GM19035 (cell line): ENCODE data around the gene PLAAT1.

Experiments used
- ATAC-seq: cut with Tn5 transposase; IDR thresholded peaks from one replicate; pipeline ENCODE4 v1.9.1; 2021; ENCODE audit not compliant: unreplicated experiment

PLAAT1 gene

DNA sequence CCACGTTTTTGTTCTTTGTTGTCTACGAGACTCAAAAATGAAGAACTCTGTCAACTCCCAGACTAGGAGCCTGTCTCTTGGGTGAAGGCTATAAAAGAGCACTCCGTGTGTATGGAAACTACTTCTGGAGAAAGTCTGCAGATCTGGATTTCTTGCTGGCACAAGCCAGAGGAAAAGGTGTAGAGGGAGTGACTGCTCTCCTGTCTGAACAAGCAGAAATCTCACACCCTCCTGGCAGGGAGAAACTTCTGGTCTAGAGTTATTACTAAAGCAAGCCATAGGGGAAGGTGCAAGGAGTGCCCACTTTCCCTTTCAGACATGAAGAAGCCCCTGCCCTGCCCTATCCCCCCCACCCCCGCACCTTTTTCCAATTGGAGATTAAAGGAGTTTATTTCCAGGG is 9.5 kb downstream of the PLAAT1 start:
- no peak for ATAC-seq

DNA sequence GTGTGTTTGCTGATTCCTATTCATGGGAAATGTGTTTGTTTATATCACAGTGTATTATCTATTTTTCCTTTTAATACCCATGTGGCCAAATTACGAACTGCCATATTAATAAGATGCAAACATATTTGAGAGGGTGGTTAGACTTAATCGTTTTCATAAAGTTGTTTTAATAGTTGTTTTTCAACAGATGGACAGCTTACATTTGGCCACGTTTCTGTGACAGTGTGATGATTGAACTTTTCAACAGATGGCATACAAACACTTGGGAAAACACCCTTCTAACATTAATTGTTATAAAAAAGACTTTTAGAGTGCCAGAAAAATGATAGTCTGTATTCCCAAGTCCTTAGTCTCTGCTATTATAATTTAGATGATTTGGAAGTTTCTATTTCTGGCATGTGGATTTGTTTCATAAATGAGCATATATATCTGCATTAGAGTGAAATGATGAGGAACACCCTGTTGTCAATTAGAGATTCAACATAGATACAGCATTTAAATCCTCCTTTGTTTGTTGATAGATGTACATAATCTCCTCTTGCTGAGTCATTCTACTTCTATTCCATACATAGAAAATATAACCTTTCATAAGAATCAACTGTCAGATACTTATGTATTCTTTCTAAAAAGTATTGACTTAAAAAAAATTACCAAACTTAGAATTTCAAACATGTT is 13.1 kb downstream of the PLAAT1 start:
- no peak for ATAC-seq

DNA sequence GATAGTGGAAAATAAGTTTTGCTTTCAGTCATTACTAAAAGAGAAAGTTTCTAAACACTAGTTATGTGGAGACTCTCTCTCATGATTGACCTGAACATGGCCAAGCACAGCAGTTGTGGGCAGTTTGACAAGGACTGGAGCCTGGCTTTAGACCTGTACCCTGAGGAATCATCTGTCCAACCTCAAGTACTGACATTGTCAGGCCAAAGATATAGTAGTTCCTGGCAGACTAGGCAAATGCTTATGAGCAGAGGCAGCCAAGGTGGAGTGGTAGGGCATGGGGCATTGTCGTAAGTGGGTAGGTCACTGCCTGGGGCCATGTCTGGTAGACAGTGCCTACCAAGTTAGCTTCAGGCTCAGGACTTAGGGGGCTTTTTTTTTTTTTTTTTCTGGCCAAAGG is 20.9 kb downstream of the PLAAT1 start:
- no peak for ATAC-seq

DNA sequence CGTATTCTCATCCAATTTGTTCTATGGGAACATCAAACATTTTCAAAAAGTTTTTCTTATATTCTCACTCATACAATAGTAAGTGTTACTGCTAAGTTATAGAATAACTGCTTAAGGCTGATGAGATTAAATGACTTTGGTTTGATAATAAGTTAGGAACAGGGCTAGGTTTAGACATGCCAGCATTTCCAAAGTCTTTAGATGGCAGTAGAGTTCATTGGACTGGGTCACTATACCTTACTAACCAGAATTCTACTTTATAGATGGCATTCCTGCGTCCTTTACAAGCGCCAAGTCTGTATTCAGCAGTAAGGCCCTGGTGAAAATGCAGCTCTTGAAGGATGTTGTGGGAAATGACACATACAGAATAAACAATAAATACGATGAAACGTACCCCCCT is 21.7 kb downstream of the PLAAT1 start:
- no peak for ATAC-seq

DNA sequence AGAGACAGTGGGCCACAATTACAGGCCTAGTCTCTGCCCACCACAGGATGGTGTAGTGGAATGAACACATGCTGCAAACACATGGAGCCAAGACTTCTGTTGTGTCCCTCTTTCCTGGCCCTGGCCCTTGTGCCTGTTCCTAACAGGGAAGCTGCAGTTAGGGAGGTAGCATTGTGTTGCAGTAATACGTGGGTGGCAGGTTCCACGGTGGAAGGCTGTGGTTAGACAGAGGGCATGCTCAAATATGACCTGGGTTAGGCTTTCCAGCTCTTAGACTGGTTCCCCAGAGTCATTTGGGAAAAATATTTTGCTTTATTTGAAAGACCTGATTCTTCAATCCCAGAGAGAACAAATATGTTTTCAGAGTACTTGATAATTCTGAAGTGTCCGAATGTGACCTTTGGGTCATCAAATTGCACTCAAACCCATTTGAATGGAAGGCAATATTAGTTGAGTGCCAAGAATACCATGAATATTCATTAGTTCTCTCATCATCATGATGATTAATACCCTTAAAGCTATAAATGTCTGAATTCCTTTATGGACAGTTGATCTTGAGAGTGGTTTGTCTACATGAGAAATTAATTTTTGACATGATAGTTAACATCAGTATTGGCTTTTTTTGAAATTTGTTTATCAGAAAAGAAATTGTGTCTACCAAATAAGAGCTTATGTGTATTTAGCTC is 28.5 kb downstream of the PLAAT1 start:
- no peak for ATAC-seq

DNA sequence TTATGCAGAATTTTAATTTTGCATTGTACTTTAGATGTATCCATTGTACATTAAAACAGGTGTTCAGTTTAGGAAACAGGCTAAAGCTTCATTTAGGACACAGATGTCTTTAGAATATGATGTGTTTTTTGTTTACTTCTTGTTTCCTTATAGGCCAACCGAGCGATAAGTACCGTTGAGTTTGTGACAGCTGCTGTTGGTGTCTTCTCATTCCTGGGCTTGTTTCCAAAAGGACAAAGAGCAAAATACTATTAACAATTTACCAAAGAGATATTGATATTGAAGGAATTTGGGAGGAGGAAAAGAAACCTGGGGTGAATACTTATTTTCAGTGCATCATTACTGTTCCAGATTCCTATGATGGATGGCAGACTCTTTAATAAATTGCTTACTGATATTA is 29.4 kb downstream of the PLAAT1 start:
- no peak for ATAC-seq

DNA sequence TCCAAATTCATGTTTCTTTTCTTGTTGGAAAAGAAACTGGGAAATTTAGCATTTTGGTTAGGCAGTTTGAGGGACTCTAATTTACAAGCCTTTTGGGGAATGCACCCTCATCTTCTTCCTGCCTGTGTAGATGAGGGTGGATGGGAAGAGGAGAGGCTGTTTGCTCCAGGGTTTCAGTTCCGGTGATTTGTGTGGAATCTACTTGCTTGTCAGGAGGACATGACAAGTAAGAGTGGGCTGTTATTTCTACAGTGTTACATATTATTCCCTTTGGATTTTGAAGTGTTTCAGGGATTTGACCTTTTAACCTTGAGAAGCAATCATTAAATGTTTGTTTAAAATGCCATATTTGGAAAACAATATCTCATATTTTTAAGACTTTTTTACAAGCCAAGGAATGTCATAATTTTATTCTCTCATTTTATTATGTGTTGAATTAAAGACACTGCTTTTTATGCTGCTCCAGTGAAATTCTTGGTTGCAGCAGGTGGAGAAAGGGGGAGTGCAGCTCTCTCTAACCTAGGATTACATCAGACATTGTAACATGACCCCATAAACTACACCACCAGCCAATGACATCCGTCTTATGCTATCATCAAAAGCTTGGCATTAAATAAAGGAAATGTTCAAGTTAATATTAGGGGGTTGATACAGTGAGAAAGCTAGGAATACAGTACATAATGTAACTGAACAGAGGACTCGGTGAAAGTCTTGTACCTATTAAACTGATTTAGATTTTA is 30.2 kb downstream of the PLAAT1 start:
- no peak for ATAC-seq

DNA sequence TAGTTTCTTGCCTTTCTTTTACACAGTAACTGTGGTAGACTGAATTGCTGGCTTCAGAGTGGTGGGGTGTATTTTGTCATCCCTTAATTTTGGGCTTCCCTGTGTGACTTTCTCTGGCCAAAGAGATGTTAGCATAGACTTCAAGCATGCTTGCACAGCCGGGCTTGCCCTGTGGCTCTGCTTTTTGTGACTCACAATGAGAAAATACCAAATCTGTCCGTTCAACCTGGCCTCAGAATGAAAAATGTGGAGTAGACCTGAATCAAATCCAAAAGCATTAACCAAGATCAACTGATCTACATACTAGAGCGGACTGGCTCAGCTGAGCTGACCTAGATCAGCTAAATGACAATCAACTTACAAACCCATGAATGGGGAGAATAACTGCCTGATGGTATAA is 51.4 kb downstream of the PLAAT1 start:
- ATAC-seq: no peak

DNA sequence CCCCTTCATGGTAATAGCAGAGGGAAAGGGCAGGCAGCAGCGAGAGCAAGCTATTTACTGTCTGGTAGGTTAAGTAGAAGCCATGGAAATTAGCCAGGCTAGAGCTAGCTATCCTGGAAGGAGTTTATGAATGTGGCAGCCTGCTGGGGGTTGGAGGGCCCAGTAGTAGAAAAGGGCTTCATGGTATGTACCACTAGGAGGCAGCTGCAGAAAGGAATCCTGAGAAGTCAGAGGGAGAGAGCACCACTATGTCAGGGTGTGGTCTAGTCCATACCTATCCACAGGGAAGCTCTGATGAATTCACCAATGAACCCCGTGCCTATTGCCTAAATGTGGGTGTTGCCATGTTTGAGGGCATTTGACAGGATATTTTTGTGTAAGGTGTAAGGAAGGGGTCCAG is 55.0 kb downstream of the PLAAT1 start:
- no peak for ATAC-seq

DNA sequence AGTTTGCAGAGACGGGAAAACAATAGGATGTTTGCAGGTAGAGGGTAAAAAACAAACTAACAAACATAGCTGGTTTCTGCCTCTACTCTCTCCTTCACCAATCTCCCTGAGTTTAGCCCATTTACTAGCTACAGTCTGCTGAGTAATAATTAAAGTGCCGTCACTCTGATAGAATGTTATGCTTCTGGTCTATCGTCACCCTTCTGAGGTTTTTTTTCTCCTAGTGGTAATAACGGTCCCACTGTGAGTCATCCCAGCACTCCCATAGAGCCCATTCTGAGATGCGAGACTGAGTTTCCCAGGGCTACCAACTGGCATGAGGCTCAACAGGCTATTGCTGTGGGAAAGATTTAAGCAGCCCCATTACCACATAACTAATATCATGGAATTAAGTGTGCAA is 56.4 kb downstream of the PLAAT1 start:
- ATAC-seq: no peak

DNA sequence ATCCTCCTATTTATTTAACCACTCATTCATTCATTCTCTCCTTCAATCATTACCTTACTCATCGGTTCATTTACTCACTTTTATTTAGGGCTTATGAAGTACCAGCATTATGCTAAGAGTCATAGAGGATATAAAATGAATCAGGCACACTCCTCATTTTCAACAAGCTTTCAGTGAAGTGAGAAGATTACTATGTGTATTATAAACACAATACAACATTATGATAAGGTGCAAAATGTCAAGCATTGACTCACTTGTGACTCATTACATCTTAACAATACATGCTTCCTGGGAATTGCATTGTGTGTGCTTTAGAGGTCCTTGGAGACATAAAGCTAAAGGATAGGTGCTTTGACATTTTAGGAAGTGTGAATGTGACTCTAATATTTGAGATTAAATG is 60.4 kb downstream of the PLAAT1 start:
- ATAC-seq: no peak

DNA sequence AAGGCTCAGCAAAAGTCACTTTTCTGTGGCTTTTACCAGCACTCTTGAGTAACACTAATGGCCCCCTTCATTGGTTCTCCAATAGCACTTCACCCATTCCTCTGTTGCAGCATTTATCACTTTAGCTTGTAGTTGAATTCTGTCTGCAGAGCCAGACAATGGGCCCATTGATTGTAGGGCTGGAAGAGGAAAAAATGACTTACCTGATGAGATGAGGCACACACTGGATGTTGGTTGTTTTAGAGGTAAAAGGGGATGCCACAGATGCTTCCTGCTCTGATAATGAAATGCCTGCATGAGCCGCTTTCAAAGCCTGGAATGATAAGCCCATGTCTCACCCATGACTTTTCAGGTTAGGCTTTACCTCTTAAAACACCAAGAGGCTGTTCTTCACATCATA is 64.3 kb downstream of the PLAAT1 start:
- no peak for ATAC-seq

DNA sequence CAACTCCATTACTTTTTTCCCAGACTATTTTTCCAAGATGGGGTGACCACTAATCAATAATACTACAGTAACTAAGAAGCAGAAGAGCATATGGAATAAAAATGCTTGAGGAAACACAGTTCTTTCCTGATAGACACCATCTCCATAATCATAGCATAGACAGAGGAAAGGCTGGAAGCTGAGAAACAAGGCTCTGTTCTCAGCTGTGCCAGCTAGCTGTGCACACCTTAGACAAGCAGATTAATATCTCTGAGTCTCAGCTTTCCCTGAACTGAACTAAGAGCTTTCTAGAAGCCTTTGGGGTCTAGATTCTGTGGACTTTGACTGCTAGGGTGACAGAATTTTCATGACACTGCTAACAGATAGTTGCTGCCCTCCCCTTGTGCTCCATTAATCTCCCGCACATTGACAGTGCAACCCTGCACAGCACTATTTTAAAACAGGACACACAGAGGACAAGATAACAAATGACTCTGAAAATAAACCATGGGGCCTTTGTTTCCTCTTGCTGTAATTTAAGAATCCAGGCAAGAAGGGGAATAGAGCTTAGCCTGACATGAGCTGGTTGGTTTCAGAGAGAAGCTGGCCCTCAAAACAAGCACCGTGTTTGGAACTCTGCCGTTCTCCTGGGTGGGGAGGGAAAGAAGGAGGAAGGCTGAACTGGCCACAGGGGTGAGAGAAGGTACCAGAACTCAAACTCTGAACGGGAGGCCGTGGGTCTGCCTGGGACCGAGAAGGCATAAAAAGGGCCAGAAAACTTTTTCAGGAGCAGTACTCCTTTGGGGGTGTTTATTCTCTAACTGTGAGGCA is 70.1 kb downstream of the PLAAT1 start:
- ATAC-seq: no peak

DNA sequence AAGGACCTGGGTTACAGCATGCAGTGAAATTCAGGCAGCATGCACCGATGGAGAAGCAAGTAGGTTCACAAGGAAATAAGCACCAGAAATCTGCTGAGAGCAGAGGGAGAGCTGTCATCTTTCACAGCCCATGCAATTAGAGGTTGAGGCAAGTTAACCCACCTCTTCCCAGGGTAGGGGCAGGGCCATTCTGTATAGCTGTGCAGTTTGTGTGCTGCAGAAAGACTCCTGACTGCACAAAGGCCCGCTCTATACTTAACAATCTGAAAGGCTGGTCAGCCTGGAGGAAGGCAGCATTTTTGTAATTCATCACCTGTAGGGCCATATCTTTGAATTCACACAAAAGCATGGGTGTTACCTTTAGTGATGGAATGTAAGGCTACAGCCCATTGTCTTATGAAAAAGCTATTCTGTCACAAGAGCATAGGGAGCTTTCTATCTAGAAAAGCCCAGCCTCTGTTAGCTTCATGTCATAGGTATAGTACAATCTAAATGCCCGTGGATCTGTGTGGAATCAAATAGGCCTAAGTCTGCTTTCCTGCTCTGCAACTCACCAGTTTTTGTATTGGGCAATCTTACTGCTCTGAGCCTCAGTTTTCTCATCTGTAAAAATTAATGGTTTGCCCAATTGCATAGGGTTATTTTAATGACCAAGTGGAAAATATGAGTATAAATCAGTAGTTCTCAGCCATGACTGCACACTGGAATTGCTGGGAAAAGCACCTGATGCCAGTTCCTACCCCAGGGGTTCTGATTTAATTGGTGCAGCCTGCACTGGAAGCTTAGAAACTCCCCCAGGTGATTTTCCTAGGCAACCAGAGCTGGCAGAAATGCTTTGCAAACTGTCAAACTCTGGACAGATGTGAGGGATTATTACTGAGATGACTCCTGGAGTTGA is 72.3 kb downstream of the PLAAT1 start:
- no peak for ATAC-seq

DNA sequence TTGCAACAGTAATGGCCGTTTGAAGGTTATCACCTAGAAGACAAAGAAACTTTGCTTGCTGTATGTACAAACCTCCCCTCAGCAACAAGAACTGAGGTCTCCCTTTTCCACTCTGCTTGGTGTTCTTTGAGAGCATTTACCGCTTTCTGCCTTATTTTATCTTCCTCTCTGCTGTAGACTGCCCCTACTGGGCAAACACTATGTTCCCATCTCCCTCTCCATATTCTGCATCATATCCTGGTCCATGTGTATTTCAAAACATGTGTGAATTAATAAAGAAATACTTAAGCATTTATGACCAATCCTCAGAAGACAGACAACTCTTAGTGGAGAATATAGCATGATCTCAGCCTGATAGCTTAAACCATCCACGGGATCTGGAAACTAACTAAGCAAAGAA is 73.1 kb downstream of the PLAAT1 start:
- ATAC-seq: no peak

DNA sequence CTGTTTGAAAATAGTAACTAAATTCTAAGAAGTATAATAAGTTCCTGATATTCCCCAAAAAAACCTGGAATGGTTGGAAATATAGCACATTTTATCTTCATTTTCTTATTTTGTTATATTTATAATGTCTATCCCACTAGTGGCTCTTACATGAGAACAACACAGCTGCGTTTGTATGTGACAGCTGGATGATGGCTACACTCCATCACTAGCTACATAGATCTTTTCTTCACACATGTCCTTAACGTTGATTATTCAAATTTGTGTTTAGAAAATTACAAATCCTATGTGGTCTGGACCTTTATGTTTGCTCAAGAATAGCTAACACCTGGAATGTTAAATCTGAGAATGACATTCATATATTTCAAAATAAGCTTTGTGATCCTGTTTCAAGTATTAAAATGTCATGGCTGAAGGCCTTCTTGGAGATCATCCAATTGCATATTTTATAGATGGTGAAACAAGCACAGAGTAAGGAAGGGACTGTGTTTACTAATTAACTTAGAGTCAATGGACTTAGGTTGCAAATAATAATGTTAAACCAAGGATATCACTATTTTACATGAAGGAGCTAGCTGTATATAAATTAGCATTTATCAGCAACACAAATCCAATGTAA is 76.8 kb downstream of the PLAAT1 start:
- ATAC-seq: no peak
